B cell (primary cell): ENCODE measurements around the gene TDRD12.

Source experiments
- EZH2 ChIP-seq: IDR thresholded peaks from 2 replicates; pipeline ENCODE4 v1.6.1; 2012; ENCODE audit warnings: borderline replicate concordance, low read depth, mild to moderate bottlenecking, moderate library complexity, low read length; ENCODE audit not compliant: insufficient read depth, poor library complexity, severe bottlenecking
- TF ChIP-seq, protein P1 (sequence below): fragments of 200-600 bp; IDR thresholded peaks from one replicate; pipeline ENCODE4 v1.8.0; 2022; ENCODE audit warnings: antibody characterized with exemption, mild to moderate bottlenecking

DNA sequence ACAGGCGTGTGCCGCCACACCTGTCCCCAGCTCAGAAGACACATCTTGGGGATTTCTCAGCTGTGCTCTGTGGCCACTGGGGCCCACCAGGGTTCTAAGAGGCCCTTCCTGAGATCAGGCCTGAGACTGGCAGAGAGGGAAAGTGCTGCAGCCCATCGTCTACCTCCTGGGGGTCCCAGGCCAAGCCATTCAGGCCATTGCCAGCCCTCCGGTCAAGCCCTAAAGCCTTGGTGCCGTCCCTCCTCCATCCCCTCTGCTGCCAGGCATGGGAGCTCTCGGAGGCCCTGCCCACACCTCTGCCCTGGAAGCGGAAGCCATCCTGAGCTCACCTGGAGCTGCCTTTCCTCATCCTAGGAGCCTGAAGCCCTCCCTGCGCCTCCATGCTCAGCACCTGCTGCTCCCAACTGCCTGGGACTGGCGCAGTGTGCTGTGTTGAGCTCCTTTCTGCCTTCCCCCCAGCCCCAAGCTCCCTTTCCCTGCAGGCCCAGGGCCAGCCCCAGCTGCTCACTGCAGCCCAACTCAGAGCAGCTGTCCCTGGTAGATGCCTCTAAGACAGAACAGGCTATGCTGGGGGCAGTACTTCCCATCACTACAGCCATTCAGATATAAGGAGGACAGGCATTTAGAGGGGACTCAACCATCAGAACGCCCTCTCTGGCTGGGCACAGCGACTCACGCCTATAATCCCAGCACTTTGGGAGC, 147.1 kb downstream of the TDRD12 start:
- TF ChIP-seq, protein P1, sequence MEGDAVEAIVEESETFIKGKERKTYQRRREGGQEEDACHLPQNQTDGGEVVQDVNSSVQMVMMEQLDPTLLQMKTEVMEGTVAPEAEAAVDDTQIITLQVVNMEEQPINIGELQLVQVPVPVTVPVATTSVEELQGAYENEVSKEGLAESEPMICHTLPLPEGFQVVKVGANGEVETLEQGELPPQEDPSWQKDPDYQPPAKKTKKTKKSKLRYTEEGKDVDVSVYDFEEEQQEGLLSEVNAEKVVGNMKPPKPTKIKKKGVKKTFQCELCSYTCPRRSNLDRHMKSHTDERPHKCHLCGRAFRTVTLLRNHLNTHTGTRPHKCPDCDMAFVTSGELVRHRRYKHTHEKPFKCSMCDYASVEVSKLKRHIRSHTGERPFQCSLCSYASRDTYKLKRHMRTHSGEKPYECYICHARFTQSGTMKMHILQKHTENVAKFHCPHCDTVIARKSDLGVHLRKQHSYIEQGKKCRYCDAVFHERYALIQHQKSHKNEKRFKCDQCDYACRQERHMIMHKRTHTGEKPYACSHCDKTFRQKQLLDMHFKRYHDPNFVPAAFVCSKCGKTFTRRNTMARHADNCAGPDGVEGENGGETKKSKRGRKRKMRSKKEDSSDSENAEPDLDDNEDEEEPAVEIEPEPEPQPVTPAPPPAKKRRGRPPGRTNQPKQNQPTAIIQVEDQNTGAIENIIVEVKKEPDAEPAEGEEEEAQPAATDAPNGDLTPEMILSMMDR, result no peak
- no peak for TF ChIP-seq EZH2
